Immature natural killer cell (primary cell): ENCODE data around the gene MYOD1. TPM values are rescaled to one million over a fixed set of nuclear protein-coding genes. Genes with fewer than 3 reads are reported as not detected.

ENCODE experiments used
- DNase-seq, 3 donors: peaks; one replicate each; pipeline ENCODE4 v3.0.0; 2022; ENCODE audit warnings: mixed read lengths in 1 of 3
- H3K27ac Mint-ChIP-seq, 6 donors: one replicate each; pipeline ENCODE4 v1.8.0; 2020; ENCODE audit warnings: mixed read lengths in 6 of 6, mild to moderate bottlenecking in 5 of 6, inconsistent platforms in 4 of 6, moderate library complexity in 3 of 6
- H3K27me3 Mint-ChIP-seq, 3 donors: one replicate each; pipeline ENCODE4 v1.8.0; 2020 to 2021; ENCODE audit warnings: low read depth in 3 of 3, mild to moderate bottlenecking in 3 of 3, mixed read lengths in 3 of 3, moderate library complexity in 3 of 3, inconsistent platforms in 1 of 3
- H3K36me3 Mint-ChIP-seq, 3 donors: one replicate each; pipeline ENCODE4 v1.8.0; 2020; ENCODE audit warnings: mixed read lengths in 3 of 3, inconsistent platforms in 2 of 3, mild to moderate bottlenecking in 2 of 3
- H3K4me1 Mint-ChIP-seq, 2 donors: one replicate each; pipeline ENCODE4 v1.8.0; 2020; ENCODE audit warnings: inconsistent platforms in 2 of 2, mild to moderate bottlenecking in 2 of 2, mixed read lengths in 2 of 2, moderate library complexity in 1 of 2
- H3K4me3 Mint-ChIP-seq, 5 donors: one replicate each; pipeline ENCODE4 v1.8.0; 2020; ENCODE audit warnings: mild to moderate bottlenecking in 5 of 5, mixed read lengths in 5 of 5, inconsistent platforms in 3 of 5, moderate library complexity in 3 of 5
- H3K9me3 Mint-ChIP-seq, 6 donors: one replicate each; pipeline ENCODE4 v1.8.0; 2020; ENCODE audit warnings: mild to moderate bottlenecking in 6 of 6, mixed read lengths in 6 of 6, inconsistent platforms in 4 of 6, moderate library complexity in 3 of 6
- polyA plus RNA-seq, 3 donors: library from polyadenylated mRNA; unstranded; fragments of 300-500 nt; fragmentation: Illumina TruSeq; gene quantifications; one replicate each; pipeline ENCODE4 v1.2.3, GENCODE V29; 2021

MYOD1 gene
- polyA plus RNA-seq, 3 donors from 2014 or later = not detected

GRCh38 chr11:17718015-17718414, 1.4 kb upstream of the MYOD1 start:
- Mint-ChIP-seq H3K4me3 (no peak overlapping the region), H3K27me3 (peaks cover 2 to 7% (median 6%) of the 10 kb centered on the region in 3 donors), H3K9me3 (no peaks in the 10 kb centered on the region), H3K36me3 (no peaks in the 10 kb centered on the region), H3K27ac (no peak overlapping the region), H3K4me1 (no peaks in the 10 kb centered on the region)
- no peak for DNase-seq

DNA sequence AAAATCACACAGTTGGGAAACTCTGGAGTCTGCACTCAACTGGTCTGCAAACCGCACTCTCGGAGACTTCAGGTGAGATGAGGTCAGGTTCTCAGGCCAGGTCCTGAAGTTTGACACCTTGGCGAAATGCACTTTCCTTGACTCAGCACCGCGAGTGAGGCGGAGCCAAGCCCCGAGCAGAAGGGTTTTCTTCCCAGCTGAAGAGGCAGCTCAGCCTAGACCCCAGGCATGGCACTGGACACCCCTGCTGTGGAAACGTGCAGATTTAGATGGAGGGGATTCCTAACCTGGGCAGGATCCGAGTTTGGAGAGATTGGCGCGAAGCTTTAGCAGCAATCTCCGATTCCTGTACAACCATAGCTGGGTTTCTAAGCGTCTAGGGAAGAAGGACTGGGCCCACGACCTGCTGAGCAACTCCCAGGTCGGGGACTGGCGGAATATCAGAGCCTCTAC, 835 bp upstream of the MYOD1 start:
- no peaks in the 10 kb centered on the region for H3K9me3 Mint-ChIP-seq
- DNase-seq = no peak
- no peak overlapping the region for H3K4me3 Mint-ChIP-seq

DNA sequence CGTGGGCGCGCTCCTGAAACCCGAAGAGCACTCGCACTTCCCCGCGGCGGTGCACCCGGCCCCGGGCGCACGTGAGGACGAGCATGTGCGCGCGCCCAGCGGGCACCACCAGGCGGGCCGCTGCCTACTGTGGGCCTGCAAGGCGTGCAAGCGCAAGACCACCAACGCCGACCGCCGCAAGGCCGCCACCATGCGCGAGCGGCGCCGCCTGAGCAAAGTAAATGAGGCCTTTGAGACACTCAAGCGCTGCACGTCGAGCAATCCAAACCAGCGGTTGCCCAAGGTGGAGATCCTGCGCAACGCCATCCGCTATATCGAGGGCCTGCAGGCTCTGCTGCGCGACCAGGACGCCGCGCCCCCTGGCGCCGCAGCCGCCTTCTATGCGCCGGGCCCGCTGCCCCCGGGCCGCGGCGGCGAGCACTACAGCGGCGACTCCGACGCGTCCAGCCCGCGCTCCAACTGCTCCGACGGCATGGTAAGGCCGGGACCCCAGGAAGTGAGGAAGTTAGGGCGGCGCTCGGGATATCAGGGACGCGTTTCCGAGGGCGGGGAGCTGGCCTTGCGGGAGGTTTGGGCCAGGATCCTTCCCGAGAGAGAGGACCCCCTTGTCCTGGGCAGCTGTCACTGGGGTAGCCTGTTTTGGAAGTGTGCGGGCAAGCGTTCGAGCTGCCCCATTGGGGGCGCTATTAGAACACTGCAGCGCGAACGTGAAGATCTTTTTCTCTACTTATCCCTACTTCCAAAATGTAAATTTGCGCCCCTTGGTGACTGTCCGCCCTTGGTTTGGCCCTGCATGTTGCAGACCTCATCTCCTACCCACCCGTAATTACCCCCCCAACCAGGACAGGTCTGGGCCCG, 796 bp downstream of the MYOD1 start:
- Mint-ChIP-seq H3K27me3 (peaks cover 6 to 9% (median 7%) of the 10 kb centered on the region in 3 donors), H3K36me3 (no peaks in the 10 kb centered on the region), H3K27ac (no peak overlapping the region), H3K9me3 (no peaks in the 10 kb centered on the region), H3K4me3 (no peak overlapping the region), H3K4me1 (no peaks in the 10 kb centered on the region)
- no peak for DNase-seq

More for the DNA sequence above, 835 bp upstream of the MYOD1 start:
- no peaks in the 10 kb centered on the region for H3K4me1 Mint-ChIP-seq
- H3K36me3 Mint-ChIP-seq = no peaks in the 10 kb centered on the region
- H3K27ac Mint-ChIP-seq = no peak overlapping the region
- H3K27me3 Mint-ChIP-seq = peaks cover 2 to 7% (median 7%) of the 10 kb centered on the region in 3 donors

DNA sequence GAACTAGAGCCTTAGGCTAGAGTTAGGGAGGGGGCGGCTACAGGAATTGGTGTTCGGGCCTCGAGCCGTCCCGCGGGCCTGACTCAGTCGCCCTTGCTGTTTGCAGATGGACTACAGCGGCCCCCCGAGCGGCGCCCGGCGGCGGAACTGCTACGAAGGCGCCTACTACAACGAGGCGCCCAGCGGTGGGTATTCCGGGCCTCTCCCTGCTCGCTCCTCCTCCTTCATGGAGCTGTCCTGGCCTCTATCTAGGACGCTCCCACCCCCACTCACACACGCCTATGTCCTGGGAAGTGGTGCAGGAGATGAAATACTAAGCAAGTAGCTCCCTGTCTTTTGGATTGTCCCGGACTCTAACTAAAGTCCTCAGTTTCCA, 1.4 kb downstream of the MYOD1 start:
- DNase-seq = no peak
- H3K9me3 Mint-ChIP-seq = no peaks in the 10 kb centered on the region
- no peaks in the 10 kb centered on the region for H3K4me1 Mint-ChIP-seq
- H3K27me3 Mint-ChIP-seq = peaks cover 7 to 9% (median 8%) of the 10 kb centered on the region in 3 donors
- H3K27ac Mint-ChIP-seq = no peak overlapping the region
- no peaks in the 10 kb centered on the region for H3K36me3 Mint-ChIP-seq
- no peak overlapping the region for H3K4me3 Mint-ChIP-seq

GRCh38 chr11:17721242-17721999, 2.0 kb downstream of the MYOD1 start:
- Mint-ChIP-seq H3K4me3 (no peak overlapping the region), H3K9me3 (no peaks in the 10 kb centered on the region), H3K27ac (no peak overlapping the region), H3K36me3 (no peaks in the 10 kb centered on the region), H3K27me3 (peaks cover 7 to 9% (median 8%) of the 10 kb centered on the region in 3 donors), H3K4me1 (no peaks in the 10 kb centered on the region)
- no peak for DNase-seq

DNA sequence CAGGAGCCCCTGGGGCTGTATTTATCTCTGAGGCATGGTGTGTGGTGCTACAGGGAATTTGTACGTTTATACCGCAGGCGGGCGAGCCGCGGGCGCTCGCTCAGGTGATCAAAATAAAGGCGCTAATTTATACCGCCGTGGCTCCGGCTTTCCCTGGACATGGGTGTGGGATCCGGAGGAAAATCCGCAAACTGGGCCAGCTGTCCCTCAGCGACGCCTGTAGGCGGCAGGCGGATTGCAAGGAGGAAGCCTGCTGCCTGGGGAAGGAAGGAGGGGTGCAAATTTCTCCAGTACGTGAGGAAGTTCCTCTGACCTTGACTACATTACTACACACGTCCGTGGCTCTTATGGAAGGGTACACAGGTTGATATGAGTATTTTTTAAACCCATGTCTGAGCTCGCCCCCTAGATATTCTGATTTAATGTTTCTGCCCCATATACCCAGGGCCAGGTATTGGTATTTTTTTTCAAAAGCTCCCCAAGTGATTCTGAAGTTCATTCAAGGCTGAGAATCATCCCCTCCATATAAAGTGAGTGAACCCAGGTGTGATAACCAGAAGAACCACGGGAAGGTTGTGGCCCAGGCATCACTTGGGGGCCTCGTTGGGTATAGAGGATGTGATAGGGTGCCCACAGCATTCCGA, 2.8 kb downstream of the MYOD1 start:
- Mint-ChIP-seq H3K9me3 (no peaks in the 10 kb centered on the region), H3K4me3 (peak overlapping the region in 1 of 5 donors; percentile 56), H3K27me3 (peaks cover 7 to 9% (median 8%) of the 10 kb centered on the region in 3 donors), H3K36me3 (no peaks in the 10 kb centered on the region), H3K27ac (no peak overlapping the region), H3K4me1 (no peaks in the 10 kb centered on the region)
- no peak for DNase-seq

- no peaks in the 10 kb centered on the region for H3K9me3 Mint-ChIP-seq
- H3K4me1 Mint-ChIP-seq = no peaks in the 10 kb centered on the region
- no peak for DNase-seq
- H3K36me3 Mint-ChIP-seq = no peaks in the 10 kb centered on the region
- peaks cover 5 to 18% (median 8%) of the 10 kb centered on the region in 3 donors for H3K27me3 Mint-ChIP-seq
- H3K4me3 Mint-ChIP-seq = no peak overlapping the region
- H3K27ac Mint-ChIP-seq = no peak overlapping the region
Observed at GRCh38 chr11:17724020-17724908, 4.9 kb downstream of the MYOD1 start.

- Mint-ChIP-seq H3K27ac (no peak overlapping the region), H3K36me3 (no peaks in the 10 kb centered on the region), H3K27me3 (peaks cover 5 to 19% (median 8%) of the 10 kb centered on the region in 3 donors), H3K9me3 (no peaks in the 10 kb centered on the region), H3K4me3 (no peak overlapping the region), H3K4me1 (no peaks in the 10 kb centered on the region)
- no peak for DNase-seq
Observed at GRCh38 chr11:17725174-17725573, 5.8 kb downstream of the MYOD1 start.

GRCh38 chr11:17730137-17730536, 10.8 kb downstream of the MYOD1 start:
- no peak for DNase-seq
- Mint-ChIP-seq H3K4me3 (no peak overlapping the region), H3K27ac (no peak overlapping the region), H3K36me3 (no peaks in the 10 kb centered on the region), H3K9me3 (peaks cover 0 to 3% (median 0%) of the 10 kb centered on the region in 6 donors), H3K4me1 (peaks cover 0 to 6% of the 10 kb centered on the region in 2 donors), H3K27me3 (peaks cover 5 to 26% (median 11%) of the 10 kb centered on the region in 3 donors)

- Mint-ChIP-seq H3K4me1 (peaks cover 0 to 6% of the 10 kb centered on the region in 2 donors), H3K27ac (no peak overlapping the region), H3K27me3 (peaks cover 2 to 26% (median 11%) of the 10 kb centered on the region in 3 donors), H3K36me3 (no peaks in the 10 kb centered on the region), H3K4me3 (no peak overlapping the region), H3K9me3 (peaks cover 0 to 3% (median 0%) of the 10 kb centered on the region in 6 donors)
- peak; percentile 14 to 40 (median 25) for DNase-seq
Observed at GRCh38 chr11:17730608-17731462, 11.5 kb downstream of the MYOD1 start.

DNA sequence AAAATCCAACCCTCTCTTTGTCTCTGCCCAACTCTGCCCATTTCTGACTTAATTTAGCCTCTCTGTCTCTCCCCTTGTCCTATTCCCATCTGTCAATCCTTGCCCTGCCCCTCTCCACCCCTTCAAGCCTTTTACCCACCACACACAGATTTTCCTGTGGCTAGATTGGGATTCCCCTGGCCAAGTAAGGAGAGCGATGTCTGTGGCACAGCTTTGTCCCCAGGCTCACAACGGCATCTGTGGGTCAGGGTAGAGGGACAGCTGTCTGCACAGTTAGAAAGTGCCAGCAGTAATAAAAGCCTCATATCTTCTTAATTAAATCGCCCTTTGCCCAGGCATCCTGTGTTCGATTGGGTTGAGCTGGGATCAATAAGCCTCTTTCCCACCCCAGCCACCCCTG, 13.9 kb downstream of the MYOD1 start:
- Mint-ChIP-seq H3K36me3 (no peaks in the 10 kb centered on the region), H3K4me1 (peaks cover 0 to 12% of the 10 kb centered on the region in 2 donors), H3K27me3 (peaks cover 2 to 30% (median 16%) of the 10 kb centered on the region in 3 donors), H3K4me3 (no peak overlapping the region), H3K27ac (peak overlapping the region in 1 of 6 donors; percentile 9), H3K9me3 (peaks cover 0 to 3% (median 0%) of the 10 kb centered on the region in 6 donors)
- DNase-seq = no peak

DNA sequence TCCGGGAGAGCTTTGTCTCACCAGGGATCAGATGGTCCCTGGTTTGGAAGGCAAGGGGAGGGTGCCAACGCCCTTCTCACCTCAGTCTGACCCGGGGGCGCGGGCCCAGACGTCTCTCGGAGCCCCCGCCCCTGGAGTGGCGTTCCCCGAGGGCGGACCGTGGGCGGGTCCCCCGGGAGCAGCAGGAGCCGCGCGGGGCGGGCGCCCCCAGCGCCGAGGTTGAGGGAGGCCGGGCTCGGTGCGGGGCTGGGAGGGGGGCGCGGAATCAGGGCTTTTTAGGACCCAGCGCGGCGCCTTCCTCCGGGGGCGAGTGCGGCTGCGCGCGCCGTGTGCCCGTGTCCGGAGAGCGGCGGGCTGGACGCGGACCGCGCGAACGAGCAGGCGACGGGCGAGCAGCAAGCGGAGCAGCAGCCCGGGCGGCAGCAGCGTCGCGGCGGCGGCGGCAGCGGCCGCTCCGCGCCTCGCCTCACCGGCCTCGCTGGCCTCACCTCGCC, 15.1 kb downstream of the MYOD1 start, which contains the start of gene KCNC1:
TSS of gene KCNC1 (plus strand) at position 364 of the 494 bp plus-strand sequence. CDS start 1,222 bp downstream, outside the sequence.
- Mint-ChIP-seq H3K9me3 (peaks cover 0 to 3% (median 0%) of the 10 kb centered on the region in 6 donors), H3K27ac (no peak within 1 kb of the TSS), H3K4me3 (peak within 1 kb of the TSS; percentile 59 to 74 (median 64)), H3K4me1 (peaks cover 0 to 12% of the 10 kb centered on the region in 2 donors), H3K36me3 (no peaks in the 10 kb centered on the region), H3K27me3 (peaks cover 2 to 19% (median 17%) of the 10 kb centered on the region in 3 donors)
- DNase-seq = no peak
